Limb (tissue), 2 donors: ENCODE measurements around the gene NADK2.

Experiments used
- DNase-seq, 2 donors: peaks; one replicate each; pipeline ENCODE4 v3.0.0-alpha.2; 2016; ENCODE audit errors: extremely low spot score in 2 of 2

NADK2 gene

GRCh38 chr5:36162810-36163486 is 78.8 kb downstream of the NADK2 start:
- DNase-seq, result no peak

DNA sequence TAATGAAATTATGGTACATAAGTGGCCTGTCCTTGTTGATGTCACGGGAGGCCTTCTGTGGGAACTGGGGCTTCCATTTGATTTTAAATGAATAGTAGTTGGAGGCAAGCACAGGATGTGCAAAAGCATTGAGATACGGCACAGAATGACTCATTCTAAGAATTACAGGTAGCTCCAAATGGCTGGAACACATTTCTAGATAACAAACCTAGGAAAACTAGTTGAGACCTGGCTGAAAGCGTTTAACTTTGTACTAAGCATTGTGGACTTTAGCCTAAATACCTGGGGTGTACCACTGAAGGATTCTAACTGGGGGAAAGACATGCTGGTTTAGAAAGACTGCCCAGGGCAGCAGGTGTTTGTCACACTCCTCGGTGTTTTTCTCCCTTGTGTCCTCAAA is 80.4 kb downstream of the NADK2 start:
- no peak for DNase-seq

- no peak for DNase-seq
Measured at GRCh38 chr5:36160617-36161016, 81.1 kb downstream of the NADK2 start.

- DNase-seq, result peak; percentile 52 to 62
Measured at GRCh38 chr5:36158144-36158543, 83.6 kb downstream of the NADK2 start.

DNA sequence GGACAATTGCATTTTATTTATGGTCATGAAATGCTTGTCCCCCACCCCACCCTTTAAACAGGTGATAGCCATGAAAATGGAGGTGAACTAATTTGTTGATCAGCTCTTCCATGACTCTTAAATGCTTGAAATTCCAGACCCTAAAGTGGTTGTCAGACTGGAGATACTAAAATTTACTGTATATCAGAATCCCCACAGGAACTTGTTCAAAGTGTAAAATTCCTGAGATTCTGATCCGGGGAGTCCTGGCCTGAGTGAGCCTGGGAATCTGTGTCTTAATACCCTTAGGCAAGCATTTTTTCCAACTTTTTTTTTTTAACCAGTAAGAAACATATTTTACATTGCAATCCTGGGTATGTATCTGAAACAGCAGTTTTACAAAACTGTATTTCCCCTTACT is 85.1 kb downstream of the NADK2 start:
- DNase-seq, result peak in 1 of 2 donors; percentile 65

DNA sequence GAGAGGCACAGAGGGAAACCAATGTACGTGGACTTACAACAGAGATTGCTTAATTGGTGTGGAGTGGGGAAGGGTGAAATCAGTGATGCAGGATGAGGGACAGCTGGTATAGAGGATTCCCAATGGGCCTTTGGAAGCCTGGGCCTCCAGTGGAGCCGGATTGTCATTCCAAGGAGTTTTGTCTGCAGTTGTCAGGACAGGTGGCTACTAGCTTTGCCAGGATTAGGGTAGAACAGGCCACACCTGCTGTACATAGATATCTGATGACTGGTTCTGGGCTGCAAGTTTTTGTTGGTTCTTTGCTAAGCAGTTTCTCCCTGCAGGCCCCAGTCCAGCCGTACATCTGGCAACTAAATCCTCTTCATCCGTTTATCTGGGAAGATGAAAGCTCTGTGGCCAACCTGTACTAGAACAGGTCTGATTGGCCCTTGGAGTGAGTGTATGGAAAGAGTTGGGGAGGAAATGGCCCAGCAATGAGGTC is 85.6 kb downstream of the NADK2 start:
- peak; percentile 54 to 60 for DNase-seq

DNA sequence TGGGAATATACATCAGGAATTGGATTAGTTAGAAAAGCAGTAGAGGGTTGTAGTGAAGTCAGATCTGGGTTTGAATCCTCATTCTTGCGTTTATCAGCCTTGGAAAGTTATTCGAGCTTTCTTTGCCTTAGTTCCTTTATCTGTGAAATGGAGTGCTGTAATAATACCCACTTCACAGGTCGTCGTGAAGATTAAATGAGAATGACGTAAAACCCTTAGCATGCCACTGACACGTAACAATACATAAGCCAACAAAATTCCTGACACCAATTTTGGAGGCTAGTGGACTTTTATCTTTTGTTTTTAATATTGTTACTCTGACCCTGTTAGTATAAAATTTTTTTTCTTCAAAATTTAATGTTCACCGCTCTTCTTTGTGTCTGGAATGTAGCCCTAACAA is 86.4 kb downstream of the NADK2 start:
- DNase-seq, result no peak

GRCh38 chr5:36153726-36154125 is 88.0 kb downstream of the NADK2 start:
- DNase-seq, result no peak

DNA sequence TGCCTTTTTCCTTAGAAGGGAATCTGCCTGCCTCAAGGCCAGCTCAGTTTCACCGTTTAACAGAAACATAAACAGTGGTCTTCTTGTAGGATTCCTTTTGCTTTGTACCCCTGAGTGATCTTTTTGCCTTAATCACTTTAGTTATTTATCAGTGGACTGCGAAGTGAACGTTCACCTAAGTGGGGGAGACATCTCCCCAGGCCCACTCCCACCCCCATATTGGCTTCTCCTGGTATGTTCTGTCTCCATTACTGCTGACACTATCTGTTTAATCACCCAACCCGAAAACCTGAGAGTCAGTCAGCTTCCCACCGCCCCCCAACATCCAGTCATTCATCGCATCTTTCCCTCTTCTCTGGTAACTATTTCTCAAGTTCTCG is 88.4 kb downstream of the NADK2 start:
- DNase-seq, result no peak

GRCh38 chr5:36152324-36153297 is 89.1 kb downstream of the NADK2 start:
- peak in 1 of 2 donors; percentile 7 for DNase-seq

DNA sequence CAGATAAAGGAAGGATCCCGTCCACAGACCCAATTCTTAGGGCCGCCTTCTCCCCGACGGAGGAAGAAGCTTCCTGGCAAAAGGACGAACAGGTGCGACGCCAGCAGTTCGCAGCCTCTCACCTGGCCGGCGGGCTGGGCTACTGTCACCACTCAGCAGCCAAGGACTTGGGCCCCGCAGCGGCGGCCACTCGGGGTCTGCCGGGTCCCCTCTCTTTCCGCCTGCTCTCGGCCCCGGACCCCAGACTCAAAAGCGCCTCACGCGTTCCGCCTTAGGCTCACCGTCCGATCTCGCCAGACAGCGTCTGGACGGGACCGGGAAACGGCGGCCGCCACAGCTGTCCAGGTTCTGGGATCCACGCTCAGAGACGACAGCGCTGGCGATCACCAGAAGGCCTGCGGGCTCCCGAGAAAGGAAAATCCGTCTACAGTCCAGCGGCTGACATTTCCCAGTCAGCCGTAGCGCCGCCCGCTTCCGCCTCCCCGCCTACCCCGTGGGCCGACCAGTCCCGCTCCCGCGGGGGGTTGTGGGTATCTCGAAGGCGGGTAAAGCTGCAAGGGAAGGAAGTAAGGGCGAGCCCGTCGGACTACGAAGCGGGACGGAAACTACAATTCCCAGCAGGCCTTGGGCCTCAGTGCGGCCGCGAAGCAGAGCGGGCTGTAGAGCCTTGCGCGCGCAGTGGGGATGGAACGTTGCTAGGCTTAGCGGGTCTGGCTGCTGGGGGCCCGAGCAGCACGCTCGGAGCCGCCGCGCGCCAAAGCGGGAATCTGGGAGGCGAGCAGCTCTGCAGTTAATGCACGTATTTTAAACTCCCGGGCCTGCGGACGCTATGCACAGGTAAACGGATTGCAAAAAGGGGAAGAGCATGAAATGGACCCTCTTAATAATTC is 90.0 kb downstream of the NADK2 start, which contains the start of the genes LMBRD2 and SKP2:
Gene LMBRD2, minus strand, starts transcription at position 454 of the 890 bp plus-strand sequence. CDS start 8,538 bp downstream, outside the sequence.
Gene SKP2, plus strand, starts transcription at position 678 of the 890 bp plus-strand sequence. Its CDS starts 152 bp downstream, at position 830.
- peak; percentile 97 to 99 for DNase-seq

- peak; percentile 3 to 63 for DNase-seq
Measured at GRCh38 chr5:36150676-36151433, 90.9 kb downstream of the NADK2 start.

GRCh38 chr5:36147681-36148080 is 94.0 kb downstream of the NADK2 start:
- no peak for DNase-seq

GRCh38 chr5:36146390-36146789 is 95.3 kb downstream of the NADK2 start:
- no peak for DNase-seq

DNA sequence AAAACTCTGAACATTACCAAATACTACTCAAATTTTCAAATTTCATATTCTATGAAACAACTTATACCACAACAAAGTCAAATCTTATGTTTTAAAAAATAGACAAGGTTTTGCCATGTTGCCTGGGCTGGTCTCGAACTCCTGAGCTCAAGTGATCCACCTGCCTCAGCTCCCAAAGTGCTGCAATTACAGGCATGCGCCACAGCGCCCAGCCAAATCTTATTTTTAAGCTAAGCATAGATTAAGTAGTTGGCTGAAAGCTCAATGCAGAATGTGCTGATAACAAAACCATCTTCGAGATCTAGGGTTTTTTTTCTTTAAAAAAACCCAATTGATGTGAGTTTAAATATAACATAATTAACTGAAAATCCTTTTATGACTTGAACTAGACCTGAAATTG is 96.4 kb downstream of the NADK2 start:
- DNase-seq, result no peak
